Adrenal gland (tissue), 5 donors: Measurements from ENCODE around the gene WNT4.

Experiments used
- CTCF ChIP-seq, 6 experiments: fragments of 450-650 bp in 4 of 6; fragments of 200-600 bp in 2 of 6; sonication (generic) in 1 of 6; IDR thresholded peaks; 1 replicate in 5 of 6; 2 replicates in 1 of 6; pipeline versions ENCODE4 v1.5.1 to v1.8.0; 2016 to 2021; ENCODE audit warnings: antibody characterized with exemption in 6 of 6, mild to moderate bottlenecking in 2 of 6, moderate library complexity in 1 of 6
- POLR2A ChIP-seq, 2 donors: fragments of 450-650 bp; IDR thresholded peaks; one replicate each; pipeline ENCODE4 v1.6.1; 2017; ENCODE audit warnings: antibody characterized with exemption in 2 of 2, mild to moderate bottlenecking in 2 of 2, moderate library complexity in 1 of 2
- donor health status: DM: no; HTN: no; CAD: no.

GRCh38 chr1:22096463-22096862 lies 46.4 kb downstream of the WNT4 start:
- TF ChIP-seq CTCF (IDR thresholded peaks at IDR 0.05) (no peak), POLR2A (IDR thresholded peaks at IDR 0.05) (no peak)
